ENCODE results near the gene EBF3.

The EBF3 gene

DNA sequence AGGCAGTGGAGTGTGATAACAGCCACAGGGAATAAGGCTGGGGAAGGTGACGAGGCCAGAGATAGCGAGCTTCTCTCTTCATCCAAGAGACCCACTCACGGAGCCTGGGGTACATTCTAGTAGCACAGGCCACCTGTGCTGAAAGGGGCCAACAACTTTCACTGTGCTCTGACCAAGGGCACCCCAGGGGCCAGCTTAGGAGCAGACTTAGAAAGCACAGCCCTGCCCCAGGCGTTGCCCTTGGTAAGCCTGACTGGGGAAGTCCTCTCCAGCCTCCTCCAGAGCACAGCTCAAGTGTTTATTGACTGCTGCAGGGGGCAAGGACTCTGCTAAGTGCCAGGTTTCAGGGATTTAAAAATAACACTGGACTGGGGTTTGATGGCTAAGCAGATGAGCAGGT, 44.7 kb downstream of the EBF3 start:
- H3K36me3 ChIP-seq (ENCODE audit: insufficient read depth, low read length): peaks cover 10% of the 10 kb centered on the region; the same call in 1 of the 2 replicates
- no peak overlapping the region for H3K27ac ChIP-seq
- H3K9me3 ChIP-seq (ENCODE audit: low read depth, low read length): no peaks in the 10 kb centered on the region
- no peak overlapping the region for H3K9ac ChIP-seq (ENCODE audit: insufficient read length)
- no peak for TF ChIP-seq FOXP2 (optimal IDR thresholded peaks at IDR 0.05; ENCODE audit: control extremely low read depth, extremely low read length, insufficient read depth)
- no peak for TF ChIP-seq POLR2AphosphoS5 (IDR thresholded peaks at IDR 0.05; ENCODE audit: borderline replicate concordance, low read depth, low read length)
- no peak for TF ChIP-seq EZH2 (IDR thresholded peaks at IDR 0.05)
- DNase-seq (ENCODE audit: low read depth, low spot score): no peak
- no peak overlapping the region for H3K4me3 ChIP-seq

- no peaks in the 10 kb centered on the region for H3K9me3 ChIP-seq (ENCODE audit: low read depth, low read length)
- H3K4me3 ChIP-seq: no peak overlapping the region
- peaks cover 8% of the 10 kb centered on the region; the same call in 1 of the 2 replicates for H3K36me3 ChIP-seq (ENCODE audit: insufficient read depth, low read length)
- no peak for DNase-seq (ENCODE audit: low read depth, low spot score)
- TF ChIP-seq EZH2 (IDR thresholded peaks at IDR 0.05) (no peak), POLR2AphosphoS5 (IDR thresholded peaks at IDR 0.05; ENCODE audit: borderline replicate concordance, low read depth, low read length) (no peak), FOXP2 (optimal IDR thresholded peaks at IDR 0.05; ENCODE audit: control extremely low read depth, extremely low read length, insufficient read depth) (no peak)
- no peak overlapping the region for H3K27ac ChIP-seq
- H3K9ac ChIP-seq (ENCODE audit: insufficient read length): no peak overlapping the region
These were observed 45.2 kb downstream of the EBF3 start for GRCh38 chr10:129918836-129919235.

- TF ChIP-seq EZH2 (IDR thresholded peaks at IDR 0.05): no peak
- H3K36me3 ChIP-seq (ENCODE audit: insufficient read depth, low read length): peaks cover 5% of the 10 kb centered on the region; the same call in 1 of the 2 replicates
- no peak overlapping the region for H3K27ac ChIP-seq
- H3K4me3 ChIP-seq: no peak overlapping the region
- no peak for DNase-seq (ENCODE audit: low read depth, low spot score)
- no peaks in the 10 kb centered on the region for H3K9me3 ChIP-seq (ENCODE audit: low read depth, low read length)
- H3K9ac ChIP-seq (ENCODE audit: insufficient read length): no peak overlapping the region
These were observed 45.7 kb downstream of the EBF3 start for GRCh38 chr10:129918401-129918800.

- peaks cover under 1% of the 10 kb centered on the region; the same call in 1 of the 2 replicates for H3K36me3 ChIP-seq (ENCODE audit: insufficient read depth, low read length)
- no peak overlapping the region for H3K4me3 ChIP-seq
- no peak for DNase-seq (ENCODE audit: low read depth, low spot score)
- no peak for TF ChIP-seq POLR2AphosphoS5 (IDR thresholded peaks at IDR 0.05; ENCODE audit: borderline replicate concordance, low read depth, low read length)
- no peak overlapping the region for H3K9ac ChIP-seq (ENCODE audit: insufficient read length)
- H3K27ac ChIP-seq: no peak overlapping the region
- no peaks in the 10 kb centered on the region for H3K9me3 ChIP-seq (ENCODE audit: low read depth, low read length)
These were observed 46.1 kb downstream of the EBF3 start for GRCh38 chr10:129917936-129918335.

DNA sequence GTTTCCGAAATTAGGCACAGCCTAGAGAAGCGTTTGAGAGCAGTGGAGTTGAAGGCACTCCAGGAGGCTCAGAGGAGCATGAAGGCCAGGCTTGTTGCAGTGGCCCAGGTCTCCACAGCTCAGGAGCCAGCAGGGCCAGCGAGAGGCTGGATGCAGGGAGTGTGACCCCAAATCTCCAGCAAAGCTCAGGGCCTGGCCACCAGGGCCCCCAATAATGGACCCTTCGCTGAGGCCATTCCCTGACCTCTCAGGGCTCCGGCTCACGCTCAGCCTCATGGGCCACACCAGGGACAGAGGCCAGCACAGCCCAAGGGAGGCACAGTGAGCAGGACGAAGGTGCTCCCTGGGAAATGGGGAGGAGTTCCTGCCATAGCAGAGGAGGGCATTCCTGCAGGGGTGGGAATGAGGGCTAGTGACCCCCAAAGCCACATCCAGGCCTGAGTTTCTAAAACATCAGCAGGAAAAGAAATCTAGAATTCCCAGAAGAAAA, 47.5 kb downstream of the EBF3 start:
- Histone ChIP-seq H3K9ac (ENCODE audit: insufficient read length) (no peak overlapping the region), H3K36me3 (ENCODE audit: insufficient read depth, low read length) (no peaks in the 10 kb centered on the region; the same call in 1 of the 2 replicates), H3K9me3 (ENCODE audit: low read depth, low read length) (no peaks in the 10 kb centered on the region), H3K4me3 (no peak overlapping the region), H3K27ac (no peak overlapping the region)
- TF ChIP-seq EZH2 (IDR thresholded peaks at IDR 0.05) (no peak), FOXP2 (optimal IDR thresholded peaks at IDR 0.05; ENCODE audit: control extremely low read depth, extremely low read length, insufficient read depth) (no peak), POLR2AphosphoS5 (IDR thresholded peaks at IDR 0.05; ENCODE audit: borderline replicate concordance, low read depth, low read length) (no peak)
- no peak for DNase-seq (ENCODE audit: low read depth, low spot score)

DNA sequence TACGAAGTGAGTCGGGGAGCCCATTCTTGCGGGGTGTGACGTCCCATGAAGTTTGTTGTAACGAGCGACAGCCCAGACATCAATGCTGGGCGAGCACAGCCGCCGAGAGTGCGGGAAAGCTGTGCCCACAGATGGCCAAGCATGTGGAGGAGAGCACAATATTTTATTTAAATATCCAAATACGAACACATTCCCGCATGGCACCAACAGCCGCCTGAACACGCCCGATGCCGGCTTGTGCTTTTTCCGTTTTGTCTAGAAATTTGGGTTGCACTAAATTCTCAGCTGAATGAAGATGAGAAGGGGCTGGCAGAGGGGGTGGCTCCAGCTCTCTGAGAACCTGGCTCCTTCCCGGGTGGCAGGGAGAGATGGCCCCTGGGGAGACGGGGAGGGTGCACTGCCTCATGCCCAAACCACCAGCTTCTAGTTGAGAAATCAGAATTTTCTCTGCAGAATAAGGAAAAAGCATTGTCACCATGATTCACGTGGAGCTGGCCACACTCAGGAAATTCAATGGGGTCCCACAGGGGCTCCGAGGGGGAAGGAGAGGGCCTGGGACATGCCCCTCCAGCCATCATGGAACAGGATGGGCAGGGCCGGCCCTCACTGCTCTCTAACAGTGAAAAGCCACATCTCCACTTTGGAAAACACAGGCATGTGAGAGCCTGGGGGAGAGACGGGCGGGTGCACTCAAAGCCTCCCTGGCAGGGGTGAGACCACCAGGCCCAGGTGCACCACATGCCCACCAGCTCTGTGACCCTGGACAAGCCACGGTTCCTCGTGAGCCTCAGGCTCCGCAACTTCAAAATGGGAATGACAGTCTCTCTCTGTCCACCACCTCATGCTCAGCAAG, 48.3 kb downstream of the EBF3 start:
- no peak for DNase-seq (ENCODE audit: low read depth, low spot score)
- TF ChIP-seq EZH2 (IDR thresholded peaks at IDR 0.05) (no peak), POLR2AphosphoS5 (IDR thresholded peaks at IDR 0.05; ENCODE audit: borderline replicate concordance, low read depth, low read length) (no peak), FOXP2 (optimal IDR thresholded peaks at IDR 0.05; ENCODE audit: control extremely low read depth, extremely low read length, insufficient read depth) (no peak)
- no peaks in the 10 kb centered on the region; the same call in 1 of the 2 replicates for H3K36me3 ChIP-seq (ENCODE audit: insufficient read depth, low read length)
- H3K4me3 ChIP-seq: no peak overlapping the region
- H3K27ac ChIP-seq: no peak overlapping the region
- no peaks in the 10 kb centered on the region for H3K9me3 ChIP-seq (ENCODE audit: low read depth, low read length)
- no peak overlapping the region for H3K9ac ChIP-seq (ENCODE audit: insufficient read length)

DNA sequence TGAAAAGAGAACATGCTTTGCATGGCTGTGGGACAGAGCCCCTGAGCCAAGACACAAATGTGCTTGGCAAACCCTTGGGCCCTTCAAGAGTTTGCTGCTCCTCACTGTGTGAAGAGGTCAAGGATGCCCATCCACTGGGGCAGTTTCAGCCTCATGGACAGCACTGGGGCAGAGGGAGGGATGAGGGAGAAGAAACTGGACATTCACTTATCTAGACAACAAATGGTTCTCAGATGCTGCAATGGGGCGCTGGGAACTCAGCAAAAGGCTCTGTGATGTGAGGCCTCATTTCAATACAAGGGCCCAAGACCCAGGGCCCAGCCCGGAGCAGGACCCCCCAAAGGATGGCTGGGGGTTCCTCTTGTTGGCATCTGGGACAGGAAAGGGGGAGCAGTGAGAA, 49.1 kb downstream of the EBF3 start:
- H3K4me3 ChIP-seq: no peak overlapping the region
- H3K27ac ChIP-seq: no peak overlapping the region
- no peak overlapping the region for H3K9ac ChIP-seq (ENCODE audit: insufficient read length)
- no peaks in the 10 kb centered on the region for H3K9me3 ChIP-seq (ENCODE audit: low read depth, low read length)
- no peak for TF ChIP-seq POLR2AphosphoS5 (IDR thresholded peaks at IDR 0.05; ENCODE audit: borderline replicate concordance, low read depth, low read length)
- no peak for TF ChIP-seq EZH2 (IDR thresholded peaks at IDR 0.05)
- no peak for TF ChIP-seq FOXP2 (optimal IDR thresholded peaks at IDR 0.05; ENCODE audit: control extremely low read depth, extremely low read length, insufficient read depth)
- no peaks in the 10 kb centered on the region; the same call in 1 of the 2 replicates for H3K36me3 ChIP-seq (ENCODE audit: insufficient read depth, low read length)
- no peak for DNase-seq (ENCODE audit: low read depth, low spot score)

GRCh38 chr10:129914153-129914855, 49.8 kb downstream of the EBF3 start:
- DNase-seq (ENCODE audit: low read depth, low spot score): no peak
- Histone ChIP-seq H3K9me3 (ENCODE audit: low read depth, low read length) (no peaks in the 10 kb centered on the region), H3K36me3 (ENCODE audit: insufficient read depth, low read length) (no peaks in the 10 kb centered on the region; the same call in 1 of the 2 replicates), H3K4me3 (no peak overlapping the region), H3K27ac (no peak overlapping the region), H3K9ac (ENCODE audit: insufficient read length) (no peak overlapping the region)
- TF ChIP-seq EZH2 (IDR thresholded peaks at IDR 0.05): no peak
- TF ChIP-seq FOXP2 (optimal IDR thresholded peaks at IDR 0.05; ENCODE audit: control extremely low read depth, extremely low read length, insufficient read depth): no peak
- no peak for TF ChIP-seq POLR2AphosphoS5 (IDR thresholded peaks at IDR 0.05; ENCODE audit: borderline replicate concordance, low read depth, low read length)
